ENCODE results near the gene TSHZ3.

The TSHZ3 gene

GRCh38 chr19:31380854-31381253, 31.6 kb upstream of the TSHZ3 start:
- no peaks in the 10 kb centered on the region for H3K9me3 ChIP-seq (ENCODE audit: control insufficient read depth, low read length)
- H3K4me2 ChIP-seq (ENCODE audit: low read length): no peak overlapping the region
- H3K36me3 ChIP-seq (ENCODE audit: control insufficient read depth, insufficient read depth, low read length): no peaks in the 10 kb centered on the region
- no peaks in the 10 kb centered on the region for H3K27me3 ChIP-seq (ENCODE audit: control insufficient read depth, insufficient read depth, low read length)
- H3K9ac ChIP-seq: no peak overlapping the region
- no peaks in the 10 kb centered on the region for H3K79me2 ChIP-seq
- no peak overlapping the region for H2AFZ ChIP-seq
- no peaks in the 10 kb centered on the region for H3K4me1 ChIP-seq
- H3K27ac ChIP-seq: no peak overlapping the region
- no peak overlapping the region for H3K4me3 ChIP-seq (ENCODE audit: low read depth, low read length)
- no peak for TF ChIP-seq CTCF (IDR thresholded peaks at IDR 0.05)

- H2AFZ ChIP-seq: no peak overlapping the region
- no peak overlapping the region for H3K27ac ChIP-seq
These were observed 29.2 kb upstream of the TSHZ3 start for GRCh38 chr19:31378404-31378803.

GRCh38 chr19:31377736-31378135, 28.5 kb upstream of the TSHZ3 start:
- Histone ChIP-seq H3K27me3 (ENCODE audit: control insufficient read depth, insufficient read depth, low read length) (no peaks in the 10 kb centered on the region), H3K4me2 (ENCODE audit: low read length) (no peak overlapping the region), H3K9me3 (ENCODE audit: control insufficient read depth, low read length) (no peaks in the 10 kb centered on the region), H3K79me2 (no peaks in the 10 kb centered on the region), H3K27ac (no peak overlapping the region), H3K4me1 (no peaks in the 10 kb centered on the region), H3K4me3 (ENCODE audit: low read depth, low read length) (no peak overlapping the region), H3K36me3 (ENCODE audit: control insufficient read depth, insufficient read depth, low read length) (no peaks in the 10 kb centered on the region), H2AFZ (no peak overlapping the region), H3K9ac (no peak overlapping the region)
- TF ChIP-seq CTCF (IDR thresholded peaks at IDR 0.05): no peak

More at GRCh38 chr19:31378404-31378803, 29.2 kb upstream of the TSHZ3 start:
- Histone ChIP-seq H3K27me3 (ENCODE audit: control insufficient read depth, insufficient read depth, low read length) (no peaks in the 10 kb centered on the region), H3K4me1 (no peaks in the 10 kb centered on the region), H3K9ac (no peak overlapping the region), H3K4me2 (ENCODE audit: low read length) (no peak overlapping the region), H3K9me3 (ENCODE audit: control insufficient read depth, low read length) (no peaks in the 10 kb centered on the region), H3K79me2 (no peaks in the 10 kb centered on the region), H3K4me3 (ENCODE audit: low read depth, low read length) (no peak overlapping the region), H3K36me3 (ENCODE audit: control insufficient read depth, insufficient read depth, low read length) (no peaks in the 10 kb centered on the region)
- TF ChIP-seq CTCF (IDR thresholded peaks at IDR 0.05): no peak

GRCh38 chr19:31372246-31372781, 23.1 kb upstream of the TSHZ3 start:
- H3K79me2 ChIP-seq: no peaks in the 10 kb centered on the region
- no peak for TF ChIP-seq CTCF (IDR thresholded peaks at IDR 0.05)

GRCh38 chr19:31370216-31370615, 21.0 kb upstream of the TSHZ3 start:
- no peak for TF ChIP-seq CTCF (IDR thresholded peaks at IDR 0.05)
- no peak overlapping the region for H2AFZ ChIP-seq
- no peaks in the 10 kb centered on the region for H3K27me3 ChIP-seq (ENCODE audit: control insufficient read depth, insufficient read depth, low read length)
- no peak overlapping the region for H3K4me2 ChIP-seq (ENCODE audit: low read length)
- H3K36me3 ChIP-seq (ENCODE audit: control insufficient read depth, insufficient read depth, low read length): no peaks in the 10 kb centered on the region
- no peaks in the 10 kb centered on the region for H3K9me3 ChIP-seq (ENCODE audit: control insufficient read depth, low read length)
- no peak overlapping the region for H3K9ac ChIP-seq
- H3K4me3 ChIP-seq (ENCODE audit: low read depth, low read length): no peak overlapping the region
- H3K27ac ChIP-seq: no peak overlapping the region
- no peaks in the 10 kb centered on the region for H3K79me2 ChIP-seq
- H3K4me1 ChIP-seq: no peaks in the 10 kb centered on the region

More at GRCh38 chr19:31372246-31372781, 23.1 kb upstream of the TSHZ3 start:
- H2AFZ ChIP-seq: no peak overlapping the region
- H3K9me3 ChIP-seq (ENCODE audit: control insufficient read depth, low read length): no peaks in the 10 kb centered on the region
- H3K9ac ChIP-seq: no peak overlapping the region
- no peaks in the 10 kb centered on the region for H3K36me3 ChIP-seq (ENCODE audit: control insufficient read depth, insufficient read depth, low read length)
- H3K4me1 ChIP-seq: no peaks in the 10 kb centered on the region
- H3K4me3 ChIP-seq (ENCODE audit: low read depth, low read length): no peak overlapping the region
- no peaks in the 10 kb centered on the region for H3K27me3 ChIP-seq (ENCODE audit: control insufficient read depth, insufficient read depth, low read length)
- H3K4me2 ChIP-seq (ENCODE audit: low read length): no peak overlapping the region
- no peak overlapping the region for H3K27ac ChIP-seq
